GDM1 (cell line): Measurements from ENCODE around the gene WDR1.

Source experiments
- DNase-seq: peaks from one replicate; lab custom pipeline; 2025; lab: John Stamatoyannopoulos, UW

WDR1 gene

GRCh38 chr4:10113362-10114047, 3.1 kb downstream of the WDR1 start:
- no peak for DNase-seq

GRCh38 chr4:10112658-10113284, 3.8 kb downstream of the WDR1 start:
- no peak for DNase-seq

DNA sequence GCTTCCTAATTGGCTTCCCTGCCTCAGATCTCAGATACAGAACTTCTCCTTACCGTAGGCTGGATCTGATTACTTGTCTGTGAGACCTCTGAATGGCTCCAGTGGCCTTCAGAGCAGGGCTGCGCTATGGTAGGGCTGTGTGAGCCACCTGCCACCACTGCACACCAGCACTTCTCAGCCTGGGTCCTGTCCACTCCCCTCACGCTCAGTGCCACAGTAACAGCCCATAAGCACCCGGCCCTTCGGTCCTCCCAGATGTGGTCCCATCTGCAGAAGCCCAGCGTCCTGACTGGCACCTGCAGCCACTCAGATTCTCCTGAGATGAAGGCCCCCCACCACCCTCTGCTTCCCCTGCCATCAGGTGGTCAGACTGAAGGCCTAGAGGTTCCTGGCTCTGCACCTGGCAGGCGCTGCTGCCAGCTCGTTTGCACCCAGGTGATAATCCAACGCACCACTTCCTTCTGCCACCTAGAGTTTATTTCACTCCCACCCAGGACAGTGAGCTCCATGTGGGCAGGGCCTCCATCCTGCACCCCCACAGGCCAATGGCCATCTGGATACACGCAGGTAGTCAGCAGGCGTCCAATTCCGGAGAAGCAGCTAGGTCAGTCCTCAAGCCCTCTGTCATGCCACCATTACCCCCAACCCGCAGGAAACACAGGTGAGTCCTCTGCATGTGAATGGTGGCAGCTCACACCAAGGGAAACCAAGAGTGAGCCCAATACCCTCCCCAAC, 5.4 kb downstream of the WDR1 start:
- no peak for DNase-seq

- DNase-seq = no peak
Observed at GRCh38 chr4:10109995-10110670, 6.5 kb downstream of the WDR1 start.

- no peak for DNase-seq
Observed at GRCh38 chr4:10108818-10109783, 7.5 kb downstream of the WDR1 start.

- no peak for DNase-seq
Observed at GRCh38 chr4:10108391-10108790, 8.2 kb downstream of the WDR1 start.

DNA sequence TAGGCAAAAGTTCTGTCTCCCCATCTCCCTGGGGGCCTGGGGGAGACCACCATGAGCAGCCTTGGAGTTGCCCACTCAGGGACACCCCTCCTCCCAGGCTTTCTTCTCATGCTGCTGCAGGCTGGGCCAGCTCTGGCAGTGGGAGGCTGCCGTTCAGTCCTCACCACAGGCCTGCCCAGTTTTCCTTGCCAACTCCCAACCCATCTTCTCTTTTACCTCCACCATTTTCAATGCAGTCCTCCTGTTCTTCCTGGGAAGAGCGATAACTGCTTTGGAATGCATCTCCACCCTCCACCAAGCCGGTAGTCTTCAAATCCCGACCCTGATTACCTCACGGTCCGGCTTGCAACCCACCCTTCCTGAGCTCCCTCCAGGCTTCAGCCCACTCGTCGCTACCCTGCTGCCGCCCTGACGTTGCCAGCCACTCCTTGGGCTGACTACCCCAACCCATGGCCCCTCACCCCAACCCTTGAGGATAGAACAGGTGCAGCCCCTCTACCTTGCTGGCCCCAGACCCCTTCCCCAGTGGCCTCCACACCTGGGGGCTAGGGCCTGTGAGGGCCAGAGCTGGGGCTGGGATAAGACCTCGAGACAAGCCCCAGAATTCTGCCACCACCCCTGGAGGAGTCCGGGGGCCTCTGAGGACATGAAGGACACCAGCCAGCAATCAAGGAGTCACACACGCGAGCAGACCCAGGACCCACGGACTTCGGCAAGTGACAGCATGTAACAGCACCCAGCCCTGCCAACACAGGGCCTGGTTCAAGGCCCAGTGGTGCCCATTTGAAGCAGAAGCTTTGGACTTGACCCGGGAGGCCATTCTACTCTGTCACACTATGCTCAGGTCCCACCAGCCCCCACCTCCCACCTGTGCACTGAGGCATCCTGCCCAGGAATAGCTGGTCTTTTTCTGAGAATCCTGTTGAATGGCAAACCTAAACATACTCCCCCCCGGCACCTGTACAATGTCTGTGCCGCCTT, 9.2 kb downstream of the WDR1 start:
- no peak for DNase-seq

GRCh38 chr4:10106421-10107039, 10.1 kb downstream of the WDR1 start:
- no peak for DNase-seq

- no peak for DNase-seq
Observed at GRCh38 chr4:10105920-10106319, 10.7 kb downstream of the WDR1 start.

- no peak for DNase-seq
Observed at GRCh38 chr4:10105421-10105820, 11.2 kb downstream of the WDR1 start.

DNA sequence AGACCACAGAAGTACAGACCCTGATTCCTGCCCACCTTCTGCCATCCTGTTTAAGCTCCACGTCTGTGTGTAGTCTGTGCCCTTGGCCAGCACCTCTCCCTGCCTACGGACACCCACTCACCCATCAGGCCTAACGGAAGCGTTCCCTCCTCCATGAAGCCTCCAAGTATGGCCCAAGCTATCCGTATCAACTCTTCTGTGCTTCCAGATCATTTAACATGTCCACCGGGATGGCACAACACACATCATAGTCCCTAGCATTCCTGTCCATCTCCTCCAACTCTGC, 11.7 kb downstream of the WDR1 start:
- no peak for DNase-seq

- no peak for DNase-seq
Observed at GRCh38 chr4:10104211-10104990, 12.2 kb downstream of the WDR1 start.

GRCh38 chr4:10102474-10103332, 13.9 kb downstream of the WDR1 start:
- no peak for DNase-seq

DNA sequence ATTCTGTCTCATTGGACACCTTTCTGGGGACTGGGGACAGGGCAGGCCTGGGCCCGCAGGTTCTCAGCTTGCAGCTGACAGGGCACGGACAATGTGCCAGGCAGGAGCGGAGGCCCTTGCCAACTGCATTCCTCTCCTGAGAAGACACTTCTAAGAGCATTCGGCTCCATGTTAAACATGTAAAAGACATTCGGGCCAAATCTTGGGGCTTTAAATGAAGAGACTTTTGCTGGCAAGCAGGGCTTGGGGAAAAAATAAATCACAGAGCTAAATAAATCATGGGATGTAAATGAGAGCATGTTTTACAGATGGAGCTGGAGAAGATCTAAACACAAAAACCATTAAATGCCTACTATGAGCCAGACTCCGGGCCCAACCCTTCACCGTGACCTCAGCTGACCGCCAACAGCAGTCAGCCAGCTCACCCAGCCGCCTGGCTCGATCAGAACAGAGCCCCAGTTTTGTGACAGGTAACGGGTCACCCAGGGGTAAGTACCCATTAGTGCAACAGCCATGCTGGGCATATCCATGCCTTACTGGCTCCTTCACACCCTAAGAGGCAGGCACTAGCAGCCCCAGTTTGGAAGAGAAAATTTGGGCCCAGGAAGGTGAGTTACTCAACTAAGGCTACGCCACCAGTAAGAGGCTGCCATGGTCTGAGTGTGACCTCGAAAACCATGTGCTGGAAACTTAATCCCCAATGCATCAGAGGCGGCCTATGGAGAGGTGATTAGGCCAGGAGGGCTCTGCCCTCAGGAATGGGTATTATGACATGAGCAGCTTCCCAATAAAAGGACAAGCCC, 14.7 kb downstream of the WDR1 start:
- DNase-seq = no peak

DNA sequence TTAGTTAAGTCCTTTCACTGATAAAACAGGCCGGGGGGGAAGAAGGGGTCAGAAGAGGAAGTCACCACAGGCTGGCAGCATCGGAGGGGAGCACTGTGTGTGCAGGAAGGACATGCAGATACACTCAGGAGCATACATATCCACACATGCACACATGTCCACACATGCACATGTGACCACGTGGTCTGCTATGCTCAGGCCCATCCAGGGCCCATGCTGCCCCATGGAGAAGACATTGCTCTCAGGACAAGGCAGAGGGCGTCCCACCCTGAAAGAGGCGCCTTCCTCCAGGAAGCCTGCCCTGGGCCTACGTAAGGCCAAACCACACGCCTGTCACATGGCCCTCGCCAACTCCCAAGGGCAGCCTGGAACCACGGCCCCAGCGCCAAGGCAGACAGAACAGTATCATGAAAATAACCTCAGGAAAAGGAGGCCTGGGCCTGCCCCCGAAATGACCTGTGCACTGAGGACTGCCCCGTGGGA, 15.8 kb downstream of the WDR1 start:
- no peak for DNase-seq

DNA sequence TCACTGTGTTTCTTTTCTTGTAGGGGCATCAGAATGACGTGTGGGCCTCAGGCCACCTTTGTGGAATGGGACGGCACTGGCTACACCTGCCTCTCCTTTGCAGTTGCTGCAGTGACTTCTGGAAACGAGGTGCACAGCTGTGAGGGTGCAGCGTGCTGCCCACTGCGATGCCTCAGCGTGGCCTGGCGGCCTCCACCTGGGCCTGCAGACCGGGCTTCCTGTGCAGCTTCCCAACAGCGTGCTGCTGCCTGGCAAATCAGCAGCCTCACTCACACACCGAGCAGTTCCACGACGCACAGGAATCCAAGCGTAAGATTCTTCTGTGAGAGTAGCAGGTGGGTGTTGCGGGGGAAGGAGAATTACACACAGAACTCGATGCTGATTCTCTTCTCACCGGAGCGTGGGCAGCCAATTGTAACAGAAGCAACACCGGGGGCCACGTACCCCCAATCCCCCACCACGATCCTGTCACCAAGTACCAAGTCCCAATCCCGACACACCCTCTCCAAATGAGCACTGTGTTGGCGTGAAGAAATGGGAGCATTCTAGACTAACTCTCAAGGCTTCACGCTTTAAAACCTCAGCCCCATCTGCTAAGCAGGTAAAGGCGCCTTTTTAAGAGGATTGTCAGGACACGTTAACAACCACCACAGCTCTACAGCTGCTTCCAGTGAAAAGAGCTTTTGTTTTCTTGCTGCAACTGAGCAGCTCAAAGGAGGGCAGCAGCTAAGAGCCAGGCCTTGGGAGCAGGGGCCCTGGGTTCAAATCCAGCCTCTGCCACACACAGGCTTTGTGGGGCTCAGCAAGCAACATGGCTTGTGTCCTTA, 16.9 kb downstream of the WDR1 start:
- DNase-seq = no peak
